Activated T-cell treated with anti-CD3 and anti-CD28 coated beads for 48 hours (primary cell): ENCODE results near the gene WWC1.
"Not testable (repeated sequence)": the region's sequence is repeated elsewhere in the genome, so short reads cannot be mapped to it uniquely, and the experiment has no call there.

Experiments used
- DNase-seq: peaks from one replicate; pipeline ENCODE4 v3.0.0-alpha.2; 2020; ENCODE audit warnings: low read depth

WWC1 gene

GRCh38 chr5:168308976-168309598 is 17.6 kb downstream of the WWC1 start:
- no peak for DNase-seq

- DNase-seq, result not testable (repeated sequence)
Observed at GRCh38 chr5:168310541-168310940, 19.1 kb downstream of the WWC1 start.

DNA sequence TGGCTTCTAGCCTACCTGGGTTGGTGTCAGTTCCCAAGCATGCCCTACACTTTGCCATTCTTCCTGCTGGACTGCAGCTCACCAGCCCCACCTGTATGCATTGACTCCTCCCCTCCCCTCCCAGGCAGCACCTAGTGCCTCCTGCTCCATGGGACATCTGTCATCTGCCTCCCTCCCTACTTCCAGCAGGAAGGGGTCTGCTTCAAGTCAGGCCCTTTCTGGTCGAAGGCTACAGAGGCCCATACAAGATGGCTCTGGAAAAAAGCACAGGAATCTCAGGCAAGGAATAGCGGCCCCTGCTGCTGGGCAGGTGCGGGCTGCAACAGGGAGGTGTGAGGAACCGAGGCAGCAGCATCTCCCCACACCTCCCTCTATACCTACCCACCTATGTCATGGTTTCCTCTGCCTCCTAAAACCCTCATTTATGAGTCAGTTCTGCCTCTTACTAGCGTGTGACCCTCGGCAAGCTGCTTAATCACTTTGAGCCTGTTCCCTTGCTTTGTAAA is 19.7 kb downstream of the WWC1 start:
- DNase-seq, result no peak

DNA sequence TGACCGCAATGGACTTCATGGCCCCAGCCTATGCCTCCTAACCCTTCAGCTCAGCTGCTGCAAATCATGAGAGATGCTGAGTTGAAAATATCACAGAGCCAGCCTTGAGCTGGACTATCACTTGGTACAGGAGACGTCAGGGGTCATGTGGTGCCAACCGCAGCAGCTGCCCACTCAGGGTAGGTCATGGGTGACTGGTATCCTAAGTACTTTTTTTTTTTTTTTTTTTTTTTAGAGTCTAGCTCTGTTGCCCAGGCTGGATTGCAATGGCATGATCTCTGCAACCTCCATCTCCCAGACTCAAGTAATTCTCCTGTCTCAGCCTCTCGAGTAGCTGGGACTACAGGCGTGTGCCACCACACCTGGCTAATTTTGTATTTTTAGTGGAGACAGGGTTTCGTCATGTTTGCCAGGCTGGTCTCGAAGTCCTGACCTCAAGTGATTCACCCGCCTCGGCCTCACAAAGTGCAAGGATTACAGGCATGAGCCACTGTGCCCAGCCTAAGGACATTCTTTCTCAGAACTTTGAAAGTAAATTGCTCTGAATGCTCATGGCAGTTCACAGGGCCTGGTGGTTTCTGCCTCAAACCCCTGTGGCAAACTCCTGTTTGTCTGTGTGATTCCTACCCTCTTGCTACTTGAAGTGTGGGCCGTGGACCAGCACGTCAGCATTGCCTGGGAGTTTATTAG is 21.3 kb downstream of the WWC1 start:
- DNase-seq, result no peak

GRCh38 chr5:168313596-168314204 is 22.3 kb downstream of the WWC1 start:
- DNase-seq, result no peak

GRCh38 chr5:168314735-168315411 is 23.4 kb downstream of the WWC1 start:
- no peak for DNase-seq

- no peak for DNase-seq
Observed at GRCh38 chr5:168315416-168316138, 24.1 kb downstream of the WWC1 start.

GRCh38 chr5:168316139-168316578 is 24.7 kb downstream of the WWC1 start:
- no peak for DNase-seq

DNA sequence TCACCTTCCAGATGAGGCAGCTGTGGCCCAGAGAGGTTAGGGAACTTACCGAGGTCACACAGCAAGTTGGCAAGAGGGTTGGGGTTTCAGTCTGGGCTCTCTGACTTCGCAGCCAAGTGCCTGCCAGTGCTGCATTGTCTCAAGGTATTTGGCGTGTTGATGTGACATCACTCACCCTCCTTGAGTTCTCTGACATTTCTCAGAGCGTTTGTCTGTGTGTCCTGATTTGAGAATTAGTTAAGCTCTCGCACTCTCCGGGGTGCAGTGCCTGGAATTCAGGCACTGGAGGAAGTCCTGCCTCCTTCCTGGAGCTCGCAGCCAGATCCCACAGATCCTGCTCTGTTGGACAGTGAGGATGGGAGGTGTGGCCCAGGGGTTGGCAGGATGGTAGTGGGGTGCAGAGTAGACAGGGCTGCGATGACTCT is 25.7 kb downstream of the WWC1 start:
- no peak for DNase-seq

DNA sequence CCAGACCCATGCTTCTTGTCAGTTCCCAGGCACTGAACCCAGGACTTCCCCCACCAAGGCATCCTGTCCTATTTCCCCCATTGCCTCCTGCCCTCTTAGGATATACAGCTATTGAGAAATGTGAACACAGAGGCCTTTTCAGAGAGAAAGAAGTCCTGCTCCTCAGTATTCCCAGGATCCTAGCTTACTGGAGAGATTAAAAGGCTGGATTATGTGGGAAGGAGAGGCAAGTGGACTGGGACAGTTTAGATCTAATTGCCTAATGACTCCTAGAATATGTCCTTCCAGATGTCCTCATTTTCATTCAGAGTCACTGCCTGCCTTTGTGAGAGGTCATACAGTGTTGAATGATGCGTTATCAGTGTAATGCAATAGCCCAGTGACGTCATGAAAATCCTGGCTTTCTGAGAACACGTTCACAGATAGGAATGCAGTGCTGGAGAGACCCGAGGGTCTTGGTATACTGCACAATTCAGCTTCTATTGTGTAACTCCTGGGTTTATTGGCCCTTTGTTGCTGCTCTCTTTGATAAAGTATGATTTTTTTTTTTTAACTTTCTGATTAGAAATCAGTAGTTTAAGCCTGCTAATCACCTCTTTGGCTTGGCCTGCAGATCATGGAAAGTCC is 26.2 kb downstream of the WWC1 start:
- DNase-seq, result no peak

- DNase-seq, result no peak
Observed at GRCh38 chr5:168318240-168318639, 26.8 kb downstream of the WWC1 start.

DNA sequence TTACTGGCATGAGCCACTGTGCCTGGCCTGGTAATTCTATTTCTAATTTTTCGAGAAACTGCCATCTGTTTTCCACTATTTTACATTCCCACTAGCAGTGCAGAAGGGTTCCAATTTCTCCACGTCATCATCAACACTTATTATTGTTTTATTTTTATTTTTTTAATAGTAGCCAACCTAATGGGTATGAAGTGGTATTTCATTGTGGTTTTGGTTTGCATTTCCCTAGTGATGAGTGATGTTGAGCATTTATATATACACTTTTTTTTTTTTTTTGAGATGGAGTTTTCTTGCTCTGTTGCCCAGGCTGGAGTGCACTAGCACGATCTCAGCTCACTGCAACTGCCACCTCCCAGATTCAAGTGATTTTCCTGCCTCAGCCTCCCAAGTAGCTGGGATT is 28.3 kb downstream of the WWC1 start:
- DNase-seq, result no peak

GRCh38 chr5:168320805-168321204 is 29.4 kb downstream of the WWC1 start:
- no peak for DNase-seq

GRCh38 chr5:168324859-168325630 is 33.6 kb downstream of the WWC1 start:
- no peak for DNase-seq

DNA sequence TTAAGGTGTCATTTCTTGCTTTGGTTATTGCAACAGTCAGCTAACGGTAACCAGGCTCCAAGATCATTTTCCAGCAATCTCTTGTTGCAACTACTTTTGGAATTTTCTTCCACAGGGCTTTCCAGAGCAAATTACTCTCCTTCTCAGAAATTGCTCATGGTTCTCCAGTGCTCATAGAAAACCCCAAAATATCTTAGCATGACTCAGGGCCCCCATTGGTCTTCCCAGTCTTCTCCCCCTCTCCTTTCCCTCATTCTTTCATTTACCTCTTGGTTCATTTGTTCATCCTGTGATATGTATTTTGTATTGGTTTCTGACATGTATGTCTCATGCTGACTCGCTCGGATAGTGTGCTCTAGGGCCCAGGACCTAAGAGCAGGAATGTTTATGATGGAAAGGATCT is 35.6 kb downstream of the WWC1 start:
- DNase-seq, result no peak

DNA sequence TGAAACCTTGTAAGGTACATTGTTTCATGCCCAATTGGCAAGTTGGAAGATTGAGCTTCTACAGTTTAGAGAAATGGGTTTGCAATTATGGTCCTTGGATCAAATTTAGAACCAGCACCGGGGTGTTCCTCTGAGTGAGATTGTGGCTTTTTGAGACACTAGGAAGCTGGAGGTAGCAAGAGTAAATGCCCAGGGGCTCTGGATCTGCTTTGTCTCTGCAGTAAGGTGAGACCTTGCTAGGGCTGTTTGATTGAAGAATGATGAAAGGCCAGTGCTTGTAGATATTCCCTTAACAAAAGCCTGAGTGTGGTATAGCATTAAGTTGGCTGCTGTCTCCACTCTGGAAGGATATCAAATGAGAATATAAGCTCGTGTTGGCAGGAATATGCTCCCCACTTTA is 36.0 kb downstream of the WWC1 start:
- DNase-seq, result no peak

- DNase-seq, result no peak
Observed at GRCh38 chr5:168327994-168328393, 36.5 kb downstream of the WWC1 start.

DNA sequence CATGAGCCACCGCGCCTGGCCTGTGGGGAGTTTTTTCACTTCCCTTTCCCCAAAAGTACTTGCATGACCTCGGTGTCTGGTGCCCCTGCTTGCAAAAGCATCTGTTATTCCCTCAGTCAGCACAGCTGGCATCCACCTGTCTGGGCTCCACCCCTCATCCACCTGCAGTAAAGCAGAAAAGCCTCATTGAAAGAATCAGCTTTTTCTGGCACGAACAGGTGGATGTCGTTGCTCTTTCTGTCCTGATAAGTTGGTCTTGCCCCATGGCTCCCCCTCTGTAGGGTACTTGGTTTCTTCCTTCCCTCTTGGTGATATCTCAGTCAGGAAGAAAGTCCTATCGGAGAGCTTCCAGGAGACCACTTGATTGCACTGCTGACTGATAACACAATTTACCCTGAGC is 37.4 kb downstream of the WWC1 start:
- no peak for DNase-seq

GRCh38 chr5:168329302-168329701 is 37.9 kb downstream of the WWC1 start:
- DNase-seq, result no peak

GRCh38 chr5:168332042-168332441 is 40.6 kb downstream of the WWC1 start:
- DNase-seq, result no peak

- DNase-seq, result no peak
Observed at GRCh38 chr5:168334280-168334679, 42.8 kb downstream of the WWC1 start.
